HG03558 (cell line): Measurements from ENCODE around the gene CFAP65.

ENCODE experiments used
- ATAC-seq: cut with Tn5 transposase; IDR thresholded peaks from one replicate; pipeline ENCODE4 v1.9.1; 2021; ENCODE audit warnings: moderate number of reproducible peaks; ENCODE audit not compliant: unreplicated experiment; ENCODE audit errors: extremely low read depth

Gene CFAP65

DNA sequence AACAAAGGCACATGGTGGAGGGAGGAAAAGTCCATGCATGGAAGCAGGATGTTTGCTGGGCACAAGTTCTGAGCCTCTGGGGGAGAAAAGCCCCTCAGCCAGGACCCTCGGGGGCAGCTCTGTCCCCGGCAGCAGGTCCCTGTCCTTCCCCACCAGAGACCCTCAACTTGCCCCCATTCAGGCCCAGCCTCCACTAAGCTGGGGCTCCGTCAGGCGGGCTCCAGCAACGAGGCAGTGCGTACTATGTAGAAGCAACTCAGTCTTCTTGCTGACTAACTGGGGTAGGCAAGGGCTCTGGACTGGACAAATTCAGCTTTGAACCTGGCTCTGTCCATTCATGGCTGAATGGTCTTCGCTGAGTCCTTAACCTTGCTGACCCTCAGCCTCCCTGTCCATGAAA lies 23.0 kb downstream of the CFAP65 start:
- no peak for ATAC-seq

DNA sequence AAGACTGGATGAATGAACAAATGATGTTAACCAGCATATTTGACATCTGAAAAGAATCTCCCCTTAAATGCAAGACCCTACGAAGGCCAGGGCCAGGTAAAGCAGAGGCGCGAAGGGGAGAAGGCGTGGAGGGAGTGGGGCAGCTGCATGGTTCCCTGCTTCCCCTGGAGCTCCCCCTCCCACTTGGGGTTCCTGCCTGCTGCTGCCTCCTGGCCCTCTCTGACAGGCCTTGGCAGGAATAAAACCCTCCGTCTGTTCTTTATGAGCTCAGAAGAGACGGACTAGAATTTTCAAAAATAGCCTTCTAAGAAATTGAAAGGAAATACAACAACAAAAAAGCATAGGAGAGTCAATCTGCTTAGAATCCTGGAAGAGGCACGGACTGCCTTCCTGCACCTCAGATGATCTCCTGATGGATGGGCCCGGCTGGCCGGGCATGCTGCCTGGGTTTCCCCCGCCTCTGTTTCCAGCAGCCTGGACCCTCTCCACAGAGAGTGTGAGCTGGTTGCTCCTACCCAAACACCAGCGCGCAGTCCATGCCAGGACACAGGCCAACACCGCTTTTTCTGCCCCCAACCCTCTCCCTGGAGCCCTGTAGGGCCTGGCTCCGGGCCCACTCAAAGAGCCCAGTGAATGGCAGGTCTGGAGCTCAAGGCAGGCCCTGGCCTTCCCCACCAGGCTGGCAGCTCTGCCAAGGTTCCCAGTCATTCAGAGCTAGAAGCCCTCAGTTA lies 23.9 kb downstream of the CFAP65 start:
- ATAC-seq, result no peak

DNA sequence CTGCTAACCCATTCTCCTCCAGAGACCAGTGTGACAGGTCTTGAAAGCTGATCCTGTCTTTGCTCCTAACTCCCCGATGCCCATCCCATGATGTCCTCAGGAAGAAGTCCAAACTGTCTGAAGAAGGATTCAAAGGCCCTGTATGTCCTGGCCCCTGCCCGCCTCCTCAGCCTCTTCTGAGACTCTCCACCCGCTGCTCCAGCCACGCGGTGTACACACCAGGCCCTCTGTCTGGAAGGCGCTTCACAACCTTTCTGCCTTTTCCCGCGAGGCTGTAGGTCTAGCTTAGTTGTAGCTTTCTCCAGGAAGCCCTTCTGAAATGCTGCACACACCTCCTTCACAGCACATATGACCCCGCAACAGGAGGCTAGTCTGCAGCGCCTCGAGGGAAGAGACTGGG lies 24.6 kb downstream of the CFAP65 start:
- no peak for ATAC-seq

DNA sequence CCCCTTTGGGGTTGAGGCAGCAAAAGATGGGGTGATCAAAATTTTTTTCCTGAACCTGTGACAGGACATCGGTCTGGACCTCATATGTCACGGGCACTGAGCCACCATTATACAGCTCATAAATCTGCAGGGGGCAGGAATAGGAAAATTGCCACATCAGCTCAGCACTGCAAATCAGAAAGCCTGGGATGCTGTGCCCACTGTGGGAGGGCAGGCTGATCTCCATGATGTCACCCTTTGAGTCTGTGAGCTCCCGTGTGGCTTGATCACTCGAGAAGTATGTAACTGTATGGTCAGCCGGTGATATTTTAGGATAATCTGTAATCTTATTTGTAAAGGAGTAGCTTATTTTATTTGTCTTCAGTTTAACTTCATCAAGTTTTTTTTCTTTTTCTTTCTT lies 30.4 kb downstream of the CFAP65 start:
- no peak for ATAC-seq

DNA sequence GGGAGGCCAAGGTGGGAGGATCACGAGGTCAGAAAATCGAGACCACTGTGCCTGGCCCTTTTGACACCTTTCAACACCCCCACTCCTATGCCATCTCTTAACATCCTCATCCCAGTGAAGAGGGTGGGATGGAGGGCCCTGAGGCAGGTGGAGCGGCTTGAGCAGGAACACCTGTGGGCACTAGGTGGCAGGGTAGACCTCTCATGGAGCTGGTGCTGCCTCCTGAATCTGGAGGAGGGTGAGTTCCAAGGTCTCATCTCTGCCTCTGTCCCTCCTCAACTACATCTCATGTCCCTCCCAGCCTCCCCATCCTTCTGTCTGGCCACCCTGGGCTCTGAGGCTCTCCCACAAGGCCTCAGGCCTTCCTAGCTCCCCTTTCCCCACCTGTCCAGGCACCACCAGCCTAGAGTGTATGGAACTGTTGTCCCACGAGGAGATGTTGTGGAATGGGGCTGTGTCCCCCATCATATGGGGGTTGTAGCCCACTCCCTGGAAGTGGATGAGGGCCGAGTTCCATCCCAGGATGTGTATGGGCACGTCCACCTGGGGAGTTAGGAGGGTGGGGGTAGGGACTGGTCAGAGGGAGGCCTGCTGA lies 31.1 kb downstream of the CFAP65 start:
- ATAC-seq, result no peak

DNA sequence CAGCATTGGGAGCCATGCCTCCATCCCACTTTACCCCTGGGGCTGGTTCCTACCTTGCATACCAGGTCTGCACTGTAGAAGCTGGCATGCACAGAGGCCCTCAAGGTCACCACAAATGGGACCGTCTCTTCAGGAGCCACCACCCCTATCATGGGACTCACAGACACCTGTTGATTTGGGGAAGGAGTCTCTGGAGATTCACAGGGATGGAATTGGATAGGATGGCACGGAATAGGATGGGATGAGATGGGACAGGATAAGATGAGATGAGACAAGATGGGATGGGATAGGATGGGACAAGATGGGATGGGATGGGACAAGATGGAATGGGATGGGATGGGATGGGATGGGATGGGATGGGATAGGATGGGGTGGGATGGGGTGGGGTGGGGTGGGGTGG lies 32.0 kb downstream of the CFAP65 start:
- no peak for ATAC-seq

DNA sequence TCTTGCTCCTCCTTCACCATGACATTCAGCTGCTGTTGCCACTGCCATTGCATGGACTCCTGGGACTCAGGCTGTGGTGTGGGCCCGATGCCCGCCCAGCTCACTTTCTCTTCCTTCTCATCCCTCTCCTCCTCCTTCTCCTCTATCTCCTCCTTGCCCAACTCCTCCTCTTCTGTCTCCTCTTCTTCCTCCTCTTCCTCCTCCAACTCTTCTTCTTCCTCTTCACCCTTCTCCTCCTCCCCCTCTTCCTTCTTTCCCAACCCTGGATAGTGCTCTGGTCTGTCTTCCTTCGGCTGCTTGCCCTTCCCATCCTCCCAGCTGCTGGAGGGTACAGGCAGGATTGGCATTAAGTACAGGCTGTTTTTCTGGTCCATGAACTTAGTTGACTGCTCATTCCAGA lies 37.3 kb downstream of the CFAP65 start:
- no peak for ATAC-seq

DNA sequence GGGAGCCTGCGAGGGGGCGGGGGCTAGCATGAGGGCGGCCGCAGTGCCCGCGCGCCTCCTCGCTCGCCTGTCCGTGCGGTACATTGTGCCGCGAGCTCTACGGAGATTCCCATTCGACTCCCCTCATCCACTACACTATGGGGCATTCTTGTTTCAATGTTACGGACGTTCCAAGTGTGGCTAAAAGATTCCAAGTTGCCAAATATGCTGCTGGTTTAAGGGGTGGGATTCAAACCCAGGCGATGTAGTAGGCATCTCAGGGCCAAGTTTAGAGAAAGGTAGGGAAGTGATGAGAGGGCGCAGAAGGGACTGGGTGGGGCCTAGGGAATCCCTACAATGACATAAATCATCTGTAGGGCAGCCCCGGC lies 38.1 kb downstream of the CFAP65 start:
- ATAC-seq, result no peak

DNA sequence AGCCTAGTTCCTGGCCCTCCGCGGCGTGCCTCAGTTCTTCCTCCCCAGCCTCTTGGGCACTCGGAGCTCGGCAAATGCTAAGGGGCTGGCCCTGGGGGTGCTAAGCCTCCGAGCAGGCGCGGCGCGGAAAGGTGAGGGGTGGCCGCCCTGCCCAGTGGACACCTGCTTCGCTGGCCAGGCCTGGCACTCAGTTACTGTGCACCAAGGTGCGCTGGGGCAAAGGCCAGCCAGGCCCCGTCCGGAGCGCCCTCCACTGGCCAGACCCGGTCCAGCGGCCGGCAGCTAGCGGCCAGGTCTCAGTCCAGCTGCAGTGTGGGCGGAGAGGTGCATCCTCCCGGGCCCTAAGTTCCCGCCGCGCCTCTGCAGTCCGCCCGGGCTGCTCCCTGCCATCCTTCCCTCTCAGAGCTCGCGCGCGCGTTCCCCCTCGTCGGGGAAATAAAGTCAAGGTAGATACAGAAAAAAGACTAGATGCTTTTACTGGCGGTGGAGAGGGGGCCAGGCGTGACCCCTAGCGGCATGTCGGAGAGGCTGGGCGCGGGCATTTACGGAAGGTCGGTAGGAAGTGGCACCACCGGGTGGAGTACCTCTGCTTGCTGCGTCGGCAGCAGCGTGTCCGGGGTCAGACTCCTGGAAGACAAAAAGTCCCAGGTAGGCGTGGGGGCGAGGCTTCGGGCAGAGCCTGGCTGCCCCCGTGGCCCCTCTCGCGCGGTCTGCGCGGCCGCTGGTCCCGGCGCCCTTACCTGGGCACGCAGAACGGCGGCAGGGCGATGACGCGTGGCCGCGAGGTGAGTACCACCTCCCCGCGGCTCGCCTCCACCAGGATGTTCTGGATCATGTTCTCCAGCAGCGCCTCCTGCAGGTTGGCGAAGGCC lies 38.7 kb downstream of the CFAP65 start:
- ATAC-seq, result no peak

DNA sequence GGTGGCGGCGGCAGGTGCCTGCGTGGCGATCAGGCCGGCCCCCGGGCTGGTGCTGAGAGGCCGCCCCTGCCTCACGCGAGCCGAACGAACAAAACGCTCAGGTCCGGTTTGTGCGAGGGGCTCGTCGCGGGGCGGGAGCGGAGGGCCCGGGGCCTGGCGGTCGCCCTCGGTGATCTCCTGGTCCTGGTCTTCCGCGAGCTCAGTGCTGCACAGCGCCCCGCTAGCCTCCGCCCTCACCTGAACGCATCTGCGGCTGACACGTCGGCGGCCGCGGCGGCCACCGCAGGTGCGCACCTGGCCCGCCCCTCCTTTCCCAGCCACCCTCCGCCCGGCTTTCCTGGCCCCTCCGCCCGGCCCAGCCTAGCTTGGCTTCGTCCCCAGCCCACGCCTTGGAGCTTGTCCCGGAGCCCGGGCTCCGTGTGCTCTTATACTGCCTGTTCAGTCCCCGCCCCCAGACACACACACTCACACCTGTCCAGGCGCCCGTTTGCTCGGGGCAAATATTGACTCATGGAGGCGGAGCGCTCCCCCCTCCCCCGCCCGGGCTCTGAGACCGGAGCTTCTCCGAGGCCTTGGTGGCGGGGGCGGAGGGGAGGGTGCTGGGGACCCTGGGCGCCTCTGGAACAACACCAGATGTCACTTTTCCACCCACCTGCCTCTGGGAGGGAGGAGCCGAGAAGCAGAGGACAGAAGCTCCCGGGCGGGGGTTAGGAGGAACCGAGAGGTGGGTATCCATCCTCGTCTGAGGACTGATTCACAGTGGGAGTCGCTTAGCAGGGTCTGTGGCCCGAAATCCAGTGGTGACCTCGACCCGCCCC lies 39.5 kb downstream of the CFAP65 start:
- no peak for ATAC-seq

DNA sequence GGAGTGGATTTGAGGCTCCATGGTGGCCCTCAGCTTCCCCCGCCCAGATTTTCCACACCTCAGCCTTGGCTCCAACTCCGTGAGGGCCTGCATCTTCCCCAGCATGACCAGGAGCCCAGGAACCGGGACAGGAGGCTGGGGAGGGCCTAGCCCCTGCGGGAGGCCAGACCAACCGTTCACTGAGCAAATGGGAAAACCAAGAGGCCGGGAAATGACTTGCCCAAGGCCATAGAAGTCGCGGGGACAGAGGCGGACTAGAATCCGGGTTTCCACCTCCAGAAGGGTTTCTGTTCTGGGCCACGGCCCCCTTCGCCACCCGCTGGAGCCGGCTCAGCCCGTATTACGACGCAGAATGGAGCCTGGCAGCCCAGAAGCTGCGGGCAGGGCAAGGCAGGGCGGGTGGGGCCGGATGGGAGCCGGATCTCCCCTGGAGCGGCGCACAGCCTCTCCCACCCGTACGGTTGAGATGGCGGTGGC lies 40.2 kb downstream of the CFAP65 start:
- ATAC-seq, result no peak

DNA sequence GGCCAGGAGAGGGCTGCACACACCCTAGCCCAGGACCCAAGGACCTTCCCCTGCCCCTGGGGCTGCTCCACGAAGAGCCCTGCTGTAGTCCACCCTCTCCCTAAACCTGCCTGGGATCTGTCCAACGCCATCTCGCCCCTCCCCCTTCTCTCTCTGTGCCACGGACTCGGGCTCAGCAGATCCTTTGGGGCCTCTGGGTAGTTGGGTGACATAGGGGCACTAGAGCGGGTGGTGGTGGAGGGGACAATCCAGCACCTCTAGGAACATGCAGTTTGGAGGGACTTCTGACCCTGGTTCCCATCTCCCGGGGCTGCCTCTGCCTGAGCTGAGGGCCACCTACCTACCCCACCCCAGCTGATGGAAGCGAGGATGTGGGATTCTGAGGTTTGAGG lies 40.8 kb downstream of the CFAP65 start:
- no peak for ATAC-seq

DNA sequence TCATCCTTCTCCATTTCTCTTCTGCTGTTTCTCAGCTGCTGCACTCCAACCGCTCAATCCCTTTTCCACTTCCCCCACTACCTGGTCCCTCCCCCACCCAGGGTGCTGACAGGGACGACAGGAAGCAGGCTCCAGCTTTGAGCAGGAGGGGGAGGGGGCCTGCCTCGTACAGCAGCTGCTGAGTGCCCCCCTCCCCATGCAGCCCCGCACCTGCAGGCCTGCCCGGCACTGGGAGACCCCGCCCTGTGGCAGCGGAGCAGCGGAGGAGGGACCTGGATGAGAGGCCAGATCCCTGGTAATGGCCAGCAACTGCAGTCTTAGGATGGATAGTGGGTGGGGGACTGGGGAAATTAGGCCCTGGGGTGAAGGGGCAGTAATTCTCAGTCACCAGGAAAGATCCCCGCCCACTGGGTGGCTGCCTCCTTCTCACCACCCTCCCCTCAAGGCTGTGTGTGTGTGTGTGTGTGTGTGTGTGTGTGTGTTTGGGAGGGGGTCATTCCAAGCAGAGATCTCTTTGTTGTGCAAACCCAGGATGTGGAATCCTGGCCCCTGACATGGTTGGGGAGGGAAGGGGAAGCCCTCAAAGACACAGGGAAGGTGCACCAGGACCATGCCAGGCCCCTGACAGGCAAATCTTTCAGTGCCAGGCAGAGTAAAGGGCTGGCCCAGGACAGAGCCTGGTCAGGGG lies 41.3 kb downstream of the CFAP65 start:
- ATAC-seq, result no peak

DNA sequence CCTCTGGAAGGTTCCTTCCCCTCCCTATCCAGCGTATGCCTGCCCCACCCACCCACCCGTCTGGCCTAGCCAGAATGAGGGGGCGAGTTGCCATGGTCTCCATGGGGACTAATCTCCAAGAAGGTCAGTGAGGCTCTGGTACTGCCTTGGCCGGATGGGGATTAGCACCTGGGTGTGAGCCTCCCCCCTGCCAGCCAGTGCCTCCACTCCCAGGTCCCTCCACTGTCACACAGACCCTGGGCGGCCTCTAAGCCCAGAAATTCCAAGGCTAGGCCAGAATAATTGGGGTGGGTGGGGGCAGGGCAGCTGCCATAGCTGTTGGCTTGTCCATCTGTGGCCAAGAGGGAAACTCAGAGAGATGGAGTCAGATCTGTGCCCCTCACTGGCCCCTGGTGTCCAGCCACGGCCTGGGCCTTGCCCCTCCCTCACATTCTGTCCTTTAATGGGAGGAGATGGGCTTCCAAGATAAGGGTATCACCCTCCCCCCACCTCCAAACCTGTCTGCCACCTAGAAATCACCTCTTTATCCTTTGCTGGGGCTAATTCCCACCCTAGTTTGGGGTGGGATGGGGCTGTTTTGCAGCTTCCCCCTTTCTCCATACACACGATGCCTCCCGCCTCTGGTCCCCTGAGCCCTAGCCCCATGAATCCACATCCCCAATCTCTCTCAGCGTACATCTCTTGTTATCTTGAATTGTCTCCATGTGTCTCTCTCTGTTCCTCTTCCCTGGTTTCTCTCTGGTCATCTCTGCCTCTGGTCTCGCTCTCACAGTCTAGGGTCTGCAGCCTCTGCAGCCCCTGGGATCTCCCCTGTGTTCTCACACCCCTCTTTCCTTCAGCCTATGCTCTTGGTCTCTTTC lies 42.1 kb downstream of the CFAP65 start:
- ATAC-seq, result no peak

DNA sequence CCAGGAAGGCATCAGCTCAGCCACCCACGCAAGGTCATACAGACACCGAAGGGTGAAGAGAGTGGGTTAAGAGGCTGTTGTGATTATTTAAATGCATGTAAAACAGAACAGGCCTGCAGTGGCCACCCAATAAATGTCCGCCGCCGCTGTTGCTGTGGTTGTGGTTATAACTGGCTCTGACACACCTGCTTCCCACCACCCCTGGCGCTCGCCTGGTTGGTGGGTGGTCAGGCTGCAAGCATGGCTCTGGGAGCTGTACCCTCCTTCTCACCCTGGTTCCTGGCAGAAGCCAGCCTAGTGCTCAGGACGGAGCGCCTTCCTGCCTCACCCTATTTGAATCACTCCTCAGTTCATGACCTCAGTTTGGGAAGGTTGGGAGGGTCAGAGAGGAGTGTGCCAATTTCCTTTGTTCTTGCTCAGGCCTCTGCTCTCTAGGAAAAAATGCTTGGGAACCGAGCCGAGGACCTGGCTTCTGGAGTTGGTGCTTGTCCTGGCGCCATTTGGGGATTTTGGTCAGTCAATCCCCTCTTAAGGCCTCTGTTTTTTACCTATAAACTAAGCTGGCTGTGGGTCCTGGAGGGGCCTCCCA lies 42.8 kb downstream of the CFAP65 start:
- ATAC-seq, result no peak

DNA sequence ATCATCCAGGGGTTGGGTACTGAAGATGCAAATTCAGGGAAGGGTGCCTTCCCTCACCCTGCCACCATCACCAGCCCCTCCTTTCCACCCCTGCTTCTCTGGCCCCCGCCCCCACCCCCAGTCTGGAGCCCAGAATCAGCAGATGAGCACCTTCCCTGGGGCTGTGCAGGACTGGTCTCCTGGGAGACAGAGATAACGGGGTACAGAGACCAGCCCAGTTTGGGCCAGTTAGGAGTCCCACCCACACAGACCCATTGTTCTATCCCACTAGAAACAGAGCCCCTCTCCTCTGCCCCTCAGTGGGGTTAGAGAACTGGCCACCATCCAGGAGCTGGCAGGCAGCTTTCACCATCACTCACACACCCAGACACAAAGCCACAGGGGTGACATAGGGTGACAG lies 43.6 kb downstream of the CFAP65 start:
- ATAC-seq, result no peak

DNA sequence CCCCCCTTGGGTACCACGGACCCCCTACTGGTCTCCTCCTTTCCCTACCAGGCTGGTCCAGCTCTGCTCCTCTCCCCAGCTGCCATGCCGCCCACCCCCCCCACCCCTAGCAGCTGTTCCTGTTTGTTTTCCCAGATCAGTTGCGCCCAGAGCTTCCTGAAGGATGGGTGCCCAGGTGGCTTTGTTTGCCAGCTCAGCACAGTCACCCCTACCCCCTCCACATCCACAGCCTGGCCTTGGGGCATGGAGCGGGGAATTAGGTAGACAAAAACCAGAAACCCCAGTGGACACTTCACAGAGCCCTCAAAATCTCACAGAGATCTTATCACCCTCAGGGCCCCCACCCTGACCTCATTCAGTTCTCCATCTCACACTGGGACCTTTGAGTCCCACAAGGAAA lies 44.4 kb downstream of the CFAP65 start:
- ATAC-seq, result no peak

DNA sequence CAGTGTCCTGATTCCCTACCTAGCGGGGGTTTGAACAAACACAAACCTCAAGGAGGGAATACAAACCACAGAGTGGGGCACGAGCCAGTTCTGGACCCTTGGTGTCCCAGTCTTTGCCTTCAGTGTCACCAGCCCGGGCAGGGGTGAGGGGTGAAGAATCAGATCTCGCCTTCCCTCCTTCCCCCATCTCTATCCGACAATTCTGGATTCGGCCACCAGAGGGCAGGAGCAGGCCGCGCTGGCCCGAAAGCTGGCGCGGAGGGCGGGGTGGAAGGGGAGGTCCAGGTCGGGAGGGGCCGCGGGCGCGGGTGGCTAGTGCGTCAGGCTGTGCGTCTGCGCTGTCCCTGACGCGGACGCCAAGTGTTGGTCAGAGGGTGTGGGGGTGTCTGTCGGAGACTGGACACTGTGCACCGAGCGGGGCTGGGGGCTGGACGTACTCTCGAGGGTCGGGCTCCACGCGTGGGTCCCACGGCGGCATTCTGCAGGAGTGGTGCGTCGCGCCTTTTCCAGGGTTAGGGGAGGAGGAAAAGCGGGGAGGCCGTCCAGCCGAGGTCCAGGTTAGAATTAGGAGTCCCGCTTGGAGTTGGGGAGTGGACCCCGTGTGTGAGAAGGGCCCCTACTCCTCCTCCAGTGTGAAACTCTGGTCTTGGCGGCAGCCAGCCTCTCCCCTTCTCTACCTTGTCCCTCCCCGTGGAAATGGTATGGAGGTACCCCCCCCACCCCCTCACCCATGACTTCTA lies 45.2 kb downstream of the CFAP65 start:
- no peak for ATAC-seq
